ENCODE data around the gene NRN1.

NRN1 gene

GRCh38 chr6:6002848-6003620, 3.7 kb downstream of the NRN1 start:
- H3K4me3 ChIP-seq (ENCODE audit: low read depth, low read length), result peak overlapping the region; percentile 30

- H3K4me3 ChIP-seq (ENCODE audit: low read depth, low read length), result peak overlapping the region; percentile 30
Measured at GRCh38 chr6:6002005-6002847, 4.5 kb downstream of the NRN1 start.

GRCh38 chr6:6001443-6001842, 5.3 kb downstream of the NRN1 start:
- H3K4me3 ChIP-seq (ENCODE audit: low read depth, low read length), result no peak overlapping the region

- H3K4me3 ChIP-seq (ENCODE audit: low read depth, low read length), result peak overlapping the region; percentile 8
Measured at GRCh38 chr6:5999688-6000608, 6.8 kb downstream of the NRN1 start.

DNA sequence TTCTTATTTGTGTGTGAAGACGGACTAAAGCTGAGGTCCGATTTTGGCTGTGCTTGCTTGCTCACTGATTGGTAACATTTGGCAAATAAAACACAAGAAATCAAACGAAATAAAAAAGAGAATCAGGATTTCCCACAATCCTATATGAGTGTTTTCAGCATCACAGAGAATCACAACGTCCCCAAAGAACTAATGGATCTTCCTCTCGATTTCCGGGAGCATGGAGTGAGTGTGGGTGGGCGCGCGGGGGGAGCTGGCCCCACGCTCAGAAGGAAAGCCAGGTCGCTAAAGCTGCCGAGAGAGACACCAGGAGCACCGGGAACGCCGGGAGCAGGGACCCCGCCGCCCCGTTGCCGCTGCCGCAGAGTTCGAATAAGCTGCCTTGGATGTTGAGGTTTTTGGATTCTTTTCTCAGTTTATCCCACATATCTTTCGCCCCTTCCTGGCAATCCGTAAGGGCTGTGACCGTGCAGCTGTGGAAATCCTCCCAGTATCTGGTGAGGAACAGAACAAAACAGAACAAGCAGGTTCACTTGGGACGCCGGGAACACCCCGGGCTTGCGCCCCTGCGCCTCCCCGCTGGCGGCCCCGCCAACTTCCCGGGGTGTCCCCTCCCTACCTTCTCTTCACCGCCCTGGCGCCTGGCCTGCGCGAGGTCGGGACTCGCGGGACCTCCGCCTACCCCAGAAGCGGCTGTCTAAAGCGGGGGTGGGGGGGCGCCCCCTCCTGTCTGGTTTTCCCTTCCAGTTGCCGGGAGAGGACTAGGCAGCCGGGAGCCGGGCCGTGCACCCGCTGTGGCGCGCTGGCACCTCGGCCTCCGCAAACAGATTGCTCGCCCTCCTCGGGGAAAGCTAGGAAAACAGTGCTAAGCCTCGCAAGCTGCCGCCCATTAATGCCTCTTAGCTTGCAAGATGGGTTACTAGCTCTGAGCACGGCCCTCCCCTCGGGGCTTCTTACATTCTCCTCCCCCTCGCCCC, 7.7 kb downstream of the NRN1 start:
- peak overlapping the region; percentile 8 for H3K4me3 ChIP-seq (ENCODE audit: low read depth, low read length)

- no peak overlapping the region for H3K4me3 ChIP-seq (ENCODE audit: low read depth, low read length)
Measured at GRCh38 chr6:5998236-5998635, 8.5 kb downstream of the NRN1 start.

GRCh38 chr6:5997420-5997987, 9.2 kb downstream of the NRN1 start:
- peak overlapping the region; percentile 30 for H3K4me3 ChIP-seq (ENCODE audit: low read depth, low read length)

GRCh38 chr6:5996714-5997419, 9.9 kb downstream of the NRN1 start:
- peak overlapping the region; percentile 30 for H3K4me3 ChIP-seq (ENCODE audit: low read depth, low read length)

- H3K4me3 ChIP-seq (ENCODE audit: low read depth, low read length), result peak overlapping the region; percentile 21
Measured at GRCh38 chr6:5995949-5996713, 10.6 kb downstream of the NRN1 start.

DNA sequence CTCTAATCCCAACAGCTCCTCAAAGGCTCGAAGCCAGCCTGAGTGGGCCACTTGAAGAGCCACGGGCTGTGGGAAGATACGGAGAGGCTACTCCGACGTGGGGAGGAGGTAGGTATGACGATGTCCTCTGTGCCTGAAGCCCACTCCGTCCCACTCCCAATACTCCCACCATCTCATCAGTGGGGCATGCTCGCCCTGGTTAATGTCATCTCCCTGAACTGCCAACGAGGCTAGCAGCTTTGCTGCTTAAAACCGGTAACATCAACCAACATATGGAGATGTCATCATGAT, 11.1 kb downstream of the NRN1 start:
- H3K4me3 ChIP-seq (ENCODE audit: low read depth, low read length), result no peak overlapping the region

- H3K4me3 ChIP-seq (ENCODE audit: low read depth, low read length), result no peak overlapping the region
Measured at GRCh38 chr6:5994999-5995657, 11.6 kb downstream of the NRN1 start.

DNA sequence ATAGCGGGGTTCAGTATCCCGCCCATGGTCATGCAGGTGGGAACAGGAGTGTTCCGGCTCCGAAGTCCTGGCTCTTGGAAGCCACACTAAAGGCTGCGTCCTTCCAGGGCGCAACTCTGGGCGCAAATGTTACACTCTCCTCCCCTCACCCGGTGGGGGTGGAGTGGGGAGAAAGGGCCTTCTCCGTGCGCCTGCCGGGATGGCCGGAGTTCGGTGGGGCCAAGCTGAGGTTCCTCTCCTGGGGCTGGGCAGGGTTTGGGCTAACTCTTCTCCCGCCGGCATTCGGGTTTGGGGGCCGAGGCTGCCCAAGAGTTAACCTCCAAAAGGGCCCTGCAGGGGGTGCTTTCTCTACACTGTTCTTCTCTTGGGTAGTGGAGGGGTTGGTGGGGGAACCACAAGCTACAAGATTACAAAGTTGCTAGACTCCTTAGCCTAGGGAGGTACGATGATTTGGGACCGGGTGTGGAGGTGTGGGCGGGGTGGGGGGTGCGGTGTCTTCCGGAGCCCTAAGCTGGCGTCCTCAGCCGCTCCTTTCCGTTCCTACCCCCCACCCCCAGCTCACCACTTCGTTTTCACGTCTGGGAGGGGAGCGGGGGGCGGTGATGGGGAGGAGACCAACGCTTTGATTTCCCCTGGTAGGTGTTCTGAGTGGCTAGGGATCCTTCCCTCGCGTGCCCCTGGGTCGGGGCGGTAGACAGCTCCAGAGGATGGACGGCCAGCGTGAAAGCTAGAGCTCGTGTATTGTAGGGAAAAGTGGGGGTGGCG, 12.3 kb downstream of the NRN1 start:
- no peak overlapping the region for H3K4me3 ChIP-seq (ENCODE audit: low read depth, low read length)

GRCh38 chr6:5992551-5993225, 14.0 kb downstream of the NRN1 start:
- no peak overlapping the region for H3K4me3 ChIP-seq (ENCODE audit: low read depth, low read length)

- H3K4me3 ChIP-seq (ENCODE audit: low read depth, low read length), result no peak overlapping the region
Measured at GRCh38 chr6:5990786-5991185, 15.9 kb downstream of the NRN1 start.

- no peak overlapping the region for H3K4me3 ChIP-seq (ENCODE audit: low read depth, low read length)
Measured at GRCh38 chr6:5989141-5989723, 17.5 kb downstream of the NRN1 start.

- H3K4me3 ChIP-seq (ENCODE audit: low read depth, low read length), result no peak overlapping the region
Measured at GRCh38 chr6:5986861-5987260, 19.9 kb downstream of the NRN1 start.

Measured in iPS-11a (cell line).